Activated naive CD8-positive, alpha-beta T cell (primary cell): ENCODE data around the gene RYR2.

Experiments used
- H3K27ac Mint-ChIP-seq: one replicate; pipeline ENCODE4 v1.8.0; 2021; ENCODE audit warnings: mixed read lengths
- H3K27me3 Mint-ChIP-seq: one replicate; pipeline ENCODE4 v1.8.0; 2021; ENCODE audit warnings: mixed read lengths
- H3K36me3 Mint-ChIP-seq: one replicate; pipeline ENCODE4 v1.8.0; 2021; ENCODE audit warnings: mixed read lengths
- H3K4me1 Mint-ChIP-seq: one replicate; pipeline ENCODE4 v1.8.0; 2021; ENCODE audit warnings: low read depth, mixed read lengths
- H3K4me3 Mint-ChIP-seq: one replicate; pipeline ENCODE4 v1.8.0; 2021; ENCODE audit warnings: mild to moderate bottlenecking, mixed read lengths
- H3K9me3 Mint-ChIP-seq: one replicate; pipeline ENCODE4 v1.8.0; 2021; ENCODE audit warnings: low read depth, mixed read lengths

The RYR2 gene

DNA sequence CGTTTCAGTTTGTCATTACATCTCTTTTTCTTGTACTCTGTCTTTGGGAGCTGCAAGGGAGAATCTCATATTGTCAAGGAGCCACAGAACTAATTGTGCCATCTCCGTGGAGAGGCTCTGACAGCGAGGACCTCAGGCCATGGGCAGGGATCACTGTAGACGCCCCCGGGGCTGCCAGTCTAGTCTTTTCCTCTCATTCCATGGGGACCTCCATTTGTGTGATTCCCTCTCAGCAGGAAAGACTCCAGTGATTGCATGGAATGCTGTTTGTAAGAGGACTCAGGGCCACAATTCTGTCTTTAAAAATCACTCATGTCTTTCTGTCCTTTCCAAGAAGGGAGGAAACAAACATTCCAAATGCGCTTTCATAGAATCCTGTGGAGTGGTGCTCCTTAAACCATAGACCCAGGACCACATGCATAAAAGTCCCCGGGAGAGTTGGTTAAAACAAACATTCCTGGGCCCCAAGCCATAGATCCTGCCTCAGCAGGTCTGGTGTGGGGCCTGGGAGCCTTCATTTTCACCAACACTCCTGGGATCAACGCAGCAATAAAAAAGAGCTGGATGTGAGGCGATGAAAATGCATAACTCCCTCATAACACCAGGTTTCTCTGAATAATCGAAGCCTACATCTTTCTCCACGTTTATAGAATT is 744.2 kb downstream of the RYR2 start:
- Mint-ChIP-seq H3K27me3 (no peaks in the 10 kb centered on the region), H3K4me1 (no peaks in the 10 kb centered on the region), H3K9me3 (no peaks in the 10 kb centered on the region), H3K4me3 (no peak overlapping the region), H3K27ac (no peak overlapping the region), H3K36me3 (no peaks in the 10 kb centered on the region)

- H3K4me3 Mint-ChIP-seq = no peak overlapping the region
- no peaks in the 10 kb centered on the region for H3K36me3 Mint-ChIP-seq
- H3K27ac Mint-ChIP-seq = no peak overlapping the region
- H3K4me1 Mint-ChIP-seq = no peaks in the 10 kb centered on the region
- no peaks in the 10 kb centered on the region for H3K9me3 Mint-ChIP-seq
- H3K27me3 Mint-ChIP-seq = no peaks in the 10 kb centered on the region
Measured at GRCh38 chr1:237788069-237788468, 746.1 kb downstream of the RYR2 start.

DNA sequence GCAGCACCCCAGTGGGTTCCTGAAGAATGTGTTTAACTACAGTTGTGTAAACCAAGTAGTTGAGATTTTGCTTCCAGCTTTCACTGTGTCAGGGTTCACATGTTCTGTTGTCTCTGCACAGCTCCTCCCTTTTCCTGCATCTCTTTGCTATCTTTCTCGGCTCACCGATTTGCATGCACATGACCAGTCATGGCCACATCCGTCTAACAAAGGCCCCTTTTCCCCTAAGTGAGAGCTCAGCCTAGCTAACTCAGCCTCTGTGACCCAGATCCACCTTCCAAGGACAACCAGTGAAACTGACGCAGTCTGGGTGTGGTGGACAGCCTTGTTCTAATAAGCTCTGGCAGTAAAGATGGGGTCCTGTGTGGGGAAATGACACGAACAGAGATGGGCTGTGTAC is 747.6 kb downstream of the RYR2 start:
- no peaks in the 10 kb centered on the region for H3K36me3 Mint-ChIP-seq
- H3K27ac Mint-ChIP-seq = no peak overlapping the region
- no peak overlapping the region for H3K4me3 Mint-ChIP-seq
- H3K9me3 Mint-ChIP-seq = no peaks in the 10 kb centered on the region
- H3K27me3 Mint-ChIP-seq = no peaks in the 10 kb centered on the region
- no peaks in the 10 kb centered on the region for H3K4me1 Mint-ChIP-seq

- H3K27me3 Mint-ChIP-seq = no peaks in the 10 kb centered on the region
Measured at GRCh38 chr1:237791592-237791991, 749.6 kb downstream of the RYR2 start.

DNA sequence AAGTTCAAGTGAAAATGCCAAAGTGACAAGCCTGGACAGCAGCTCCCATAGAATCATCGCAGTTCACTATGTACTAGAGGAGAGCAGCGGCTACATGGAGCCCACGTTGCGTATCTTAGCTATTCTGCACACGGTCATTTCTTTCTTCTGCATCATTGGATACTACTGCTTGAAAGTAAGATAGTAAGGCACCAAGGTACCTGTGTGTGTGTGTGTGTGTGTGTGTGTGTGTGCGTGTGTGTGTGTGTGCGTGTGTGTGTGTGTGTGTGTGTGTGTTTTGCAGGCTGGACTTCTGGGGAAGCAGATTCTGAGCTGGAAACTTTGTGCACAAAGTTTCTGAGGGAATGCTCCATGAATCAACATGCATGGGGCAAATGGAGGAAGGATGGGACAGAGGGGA is 750.2 kb downstream of the RYR2 start:
- Mint-ChIP-seq H3K36me3 (no peaks in the 10 kb centered on the region), H3K27me3 (no peaks in the 10 kb centered on the region), H3K9me3 (no peaks in the 10 kb centered on the region), H3K27ac (no peak overlapping the region), H3K4me3 (no peak overlapping the region), H3K4me1 (no peaks in the 10 kb centered on the region)

More at GRCh38 chr1:237791592-237791991, 749.6 kb downstream of the RYR2 start:
- no peak overlapping the region for H3K4me3 Mint-ChIP-seq
- H3K36me3 Mint-ChIP-seq = no peaks in the 10 kb centered on the region
- H3K4me1 Mint-ChIP-seq = no peaks in the 10 kb centered on the region
- no peak overlapping the region for H3K27ac Mint-ChIP-seq
- H3K9me3 Mint-ChIP-seq = no peaks in the 10 kb centered on the region

DNA sequence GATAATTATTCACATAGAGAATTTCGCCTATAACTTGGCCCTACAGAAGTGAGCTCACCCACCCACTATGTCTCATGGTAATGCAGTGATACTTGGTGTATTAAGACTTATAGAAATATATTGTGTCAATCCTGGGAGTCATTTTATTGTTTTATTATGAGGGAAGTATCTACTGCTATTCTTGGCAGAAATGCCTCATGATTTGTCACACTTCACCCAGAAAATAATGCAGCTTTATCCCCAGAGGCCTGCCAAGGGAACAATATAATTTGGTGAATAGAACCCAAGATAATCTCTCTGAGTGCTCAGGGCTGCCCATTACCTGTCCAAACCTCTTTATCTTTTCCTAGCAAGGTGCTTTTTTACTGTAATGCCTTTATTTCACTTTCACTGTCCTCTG is 750.7 kb downstream of the RYR2 start:
- no peak overlapping the region for H3K27ac Mint-ChIP-seq
- no peaks in the 10 kb centered on the region for H3K36me3 Mint-ChIP-seq
- no peak overlapping the region for H3K4me3 Mint-ChIP-seq
- H3K27me3 Mint-ChIP-seq = peaks cover 2% of the 10 kb centered on the region
- H3K4me1 Mint-ChIP-seq = no peaks in the 10 kb centered on the region
- H3K9me3 Mint-ChIP-seq = no peaks in the 10 kb centered on the region

DNA sequence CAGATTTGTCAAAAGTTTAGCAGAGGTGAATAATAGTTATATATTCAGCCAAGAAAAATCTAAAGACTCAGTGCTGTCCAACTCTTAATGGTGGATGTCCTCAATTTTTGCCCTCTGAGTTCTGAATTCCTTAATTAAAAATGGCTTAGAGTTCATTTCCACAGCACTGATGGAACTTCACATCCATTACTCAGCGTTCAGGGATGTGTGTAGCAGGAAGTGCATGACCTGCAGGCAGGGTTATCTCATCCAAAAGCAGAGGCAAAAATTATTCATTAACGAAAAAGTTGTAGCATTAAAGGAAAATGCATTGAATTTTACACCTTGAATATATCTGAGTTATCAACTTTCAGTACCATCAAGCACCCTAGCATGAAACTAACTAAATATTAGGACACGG is 752.1 kb downstream of the RYR2 start:
- Mint-ChIP-seq H3K27me3 (peaks cover 2% of the 10 kb centered on the region), H3K36me3 (no peaks in the 10 kb centered on the region), H3K9me3 (no peaks in the 10 kb centered on the region), H3K27ac (no peak overlapping the region), H3K4me3 (no peak overlapping the region), H3K4me1 (no peaks in the 10 kb centered on the region)

DNA sequence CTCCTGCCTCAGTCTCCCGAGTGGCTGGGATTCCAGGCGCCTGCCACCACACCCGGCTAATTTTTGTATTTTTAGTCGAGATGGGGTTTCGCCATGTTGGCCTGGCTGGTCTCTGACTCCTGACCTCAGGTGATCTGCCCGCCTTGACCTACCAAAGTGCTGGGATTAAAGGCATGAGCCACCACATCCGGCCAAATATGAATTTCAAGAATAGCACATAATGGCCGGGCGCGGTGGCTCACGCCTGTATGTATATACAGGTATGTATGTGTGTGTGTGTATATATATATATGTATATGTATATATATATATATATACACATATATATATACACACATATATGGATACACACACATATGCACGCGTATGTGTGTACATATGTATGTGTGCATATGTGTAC is 753.6 kb downstream of the RYR2 start:
- H3K4me3 Mint-ChIP-seq = no peak overlapping the region
- no peaks in the 10 kb centered on the region for H3K36me3 Mint-ChIP-seq
- no peaks in the 10 kb centered on the region for H3K4me1 Mint-ChIP-seq
- H3K27me3 Mint-ChIP-seq = peaks cover 2% of the 10 kb centered on the region
- H3K27ac Mint-ChIP-seq = no peak overlapping the region
- no peaks in the 10 kb centered on the region for H3K9me3 Mint-ChIP-seq

DNA sequence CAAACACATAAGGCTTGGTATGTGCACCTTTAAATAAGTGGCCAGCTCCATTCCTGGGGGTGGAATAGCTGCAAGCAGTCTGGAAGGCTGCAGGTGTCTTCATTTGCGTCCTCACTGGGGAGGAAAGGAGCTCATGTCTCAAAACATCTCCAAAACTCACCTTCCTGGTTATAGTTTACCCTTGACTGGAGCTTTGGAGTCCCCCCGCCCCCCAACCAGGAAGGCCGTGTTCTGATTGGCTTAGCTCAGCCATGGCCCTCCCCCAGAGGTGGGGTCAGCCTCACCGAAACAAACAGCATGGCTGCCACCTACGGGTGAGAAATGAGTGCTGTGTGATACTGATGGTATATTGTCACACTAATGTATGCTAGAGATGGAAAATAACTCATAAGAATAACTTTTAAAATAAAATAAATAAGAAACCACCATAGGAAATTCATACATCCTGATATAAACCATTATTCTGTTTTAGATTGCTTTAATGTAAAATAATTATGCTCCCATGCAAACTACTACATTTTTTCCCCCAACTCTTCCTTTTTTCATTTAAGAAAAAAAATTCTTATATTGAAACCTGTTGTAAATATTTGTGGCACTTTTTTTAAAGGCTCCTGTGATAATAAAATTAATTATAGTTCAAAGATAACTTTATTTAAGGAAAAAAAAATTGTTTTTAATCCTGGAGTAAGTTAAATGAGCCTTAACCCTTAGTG is 757.9 kb downstream of the RYR2 start:
- H3K36me3 Mint-ChIP-seq = no peaks in the 10 kb centered on the region
- H3K27ac Mint-ChIP-seq = no peak overlapping the region

GRCh38 chr1:237804516-237804915 is 762.5 kb downstream of the RYR2 start:
- H3K4me1 Mint-ChIP-seq = no peaks in the 10 kb centered on the region
- H3K4me3 Mint-ChIP-seq = no peak overlapping the region
- peaks cover 2% of the 10 kb centered on the region for H3K27me3 Mint-ChIP-seq
- H3K36me3 Mint-ChIP-seq = no peaks in the 10 kb centered on the region
- H3K27ac Mint-ChIP-seq = no peak overlapping the region
- H3K9me3 Mint-ChIP-seq = no peaks in the 10 kb centered on the region

More for the DNA sequence above, 757.9 kb downstream of the RYR2 start:
- H3K4me3 Mint-ChIP-seq = no peak overlapping the region
- H3K27me3 Mint-ChIP-seq = peaks cover 2% of the 10 kb centered on the region
- H3K9me3 Mint-ChIP-seq = no peaks in the 10 kb centered on the region
- no peaks in the 10 kb centered on the region for H3K4me1 Mint-ChIP-seq

DNA sequence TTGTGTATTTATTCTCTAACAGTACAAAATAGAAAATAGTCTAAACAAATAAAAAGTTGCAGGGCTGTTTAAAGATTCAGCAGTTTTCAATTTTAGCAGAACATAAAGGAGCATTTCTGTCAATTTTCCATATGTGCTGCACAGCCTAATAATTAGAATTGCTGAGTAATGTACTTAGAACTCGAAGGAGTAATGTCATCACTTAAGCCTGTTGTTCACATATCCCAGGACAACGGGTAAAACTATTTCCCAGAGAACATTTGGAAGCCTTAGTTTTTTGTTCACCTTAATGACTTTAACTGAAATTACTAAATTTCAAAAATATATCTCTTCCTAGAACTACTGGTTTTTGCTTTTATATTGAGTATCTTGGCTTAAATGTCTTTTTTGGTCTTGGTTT is 767.1 kb downstream of the RYR2 start:
- no peak overlapping the region for H3K27ac Mint-ChIP-seq
- peaks cover 6% of the 10 kb centered on the region for H3K27me3 Mint-ChIP-seq
- no peaks in the 10 kb centered on the region for H3K36me3 Mint-ChIP-seq
- no peaks in the 10 kb centered on the region for H3K9me3 Mint-ChIP-seq
- H3K4me3 Mint-ChIP-seq = no peak overlapping the region
- no peaks in the 10 kb centered on the region for H3K4me1 Mint-ChIP-seq

GRCh38 chr1:237811633-237812032 is 769.6 kb downstream of the RYR2 start:
- no peak overlapping the region for H3K27ac Mint-ChIP-seq

GRCh38 chr1:237812061-237812460 is 770.1 kb downstream of the RYR2 start:
- no peaks in the 10 kb centered on the region for H3K4me1 Mint-ChIP-seq
- no peak overlapping the region for H3K27ac Mint-ChIP-seq
- H3K9me3 Mint-ChIP-seq = no peaks in the 10 kb centered on the region
- H3K4me3 Mint-ChIP-seq = no peak overlapping the region
- H3K27me3 Mint-ChIP-seq = peaks cover 8% of the 10 kb centered on the region
- no peaks in the 10 kb centered on the region for H3K36me3 Mint-ChIP-seq

More at GRCh38 chr1:237811633-237812032, 769.6 kb downstream of the RYR2 start:
- no peaks in the 10 kb centered on the region for H3K9me3 Mint-ChIP-seq
- H3K4me3 Mint-ChIP-seq = no peak overlapping the region
- no peaks in the 10 kb centered on the region for H3K36me3 Mint-ChIP-seq
- H3K27me3 Mint-ChIP-seq = peaks cover 8% of the 10 kb centered on the region
- H3K4me1 Mint-ChIP-seq = no peaks in the 10 kb centered on the region

DNA sequence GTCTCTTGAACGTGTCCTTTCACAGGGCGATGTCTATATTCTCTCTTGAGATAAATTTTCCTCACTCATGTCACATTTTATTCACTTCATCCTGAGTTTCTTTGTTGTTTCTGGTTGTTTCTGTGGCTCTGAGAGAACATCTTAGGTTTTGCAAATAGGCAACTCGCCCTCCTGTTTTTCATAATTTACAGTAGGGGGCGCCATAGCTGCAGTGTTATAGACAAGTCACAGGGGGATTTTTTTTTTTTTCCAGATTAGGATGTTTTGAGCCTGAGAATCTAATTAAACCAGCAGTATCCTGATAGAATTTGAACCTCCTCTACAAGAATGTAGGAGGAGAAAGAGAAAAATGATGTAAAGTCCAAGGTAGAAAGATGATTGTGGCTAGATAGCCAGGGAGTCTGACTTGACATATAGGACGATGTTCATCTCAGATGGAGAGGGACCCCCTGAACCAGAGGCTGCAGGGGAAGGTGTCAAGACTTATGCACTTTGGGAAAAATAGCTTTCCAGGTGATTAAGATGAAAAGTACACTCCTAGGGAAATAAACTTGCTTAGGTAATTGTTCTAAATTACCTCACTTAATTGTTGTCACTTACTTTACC is 772.4 kb downstream of the RYR2 start:
- Mint-ChIP-seq H3K9me3 (no peaks in the 10 kb centered on the region), H3K27me3 (peaks cover 14% of the 10 kb centered on the region), H3K4me3 (no peak overlapping the region), H3K27ac (no peak overlapping the region), H3K4me1 (no peaks in the 10 kb centered on the region), H3K36me3 (no peaks in the 10 kb centered on the region)

- Mint-ChIP-seq H3K27me3 (peaks cover 10% of the 10 kb centered on the region), H3K4me1 (no peaks in the 10 kb centered on the region), H3K27ac (no peak overlapping the region), H3K36me3 (no peaks in the 10 kb centered on the region), H3K4me3 (no peak overlapping the region), H3K9me3 (no peaks in the 10 kb centered on the region)
Measured at GRCh38 chr1:237817277-237817676, 775.3 kb downstream of the RYR2 start.
